ENCODE measurements around the gene C15orf40. TPM values are rescaled to one million over a fixed set of nuclear protein-coding genes. Genes with fewer than 3 reads are reported as not detected.
"Not testable (repeated sequence)": the region's sequence is repeated elsewhere in the genome, so short reads cannot be mapped to it uniquely, and the experiment has no call there.

The C15orf40 gene
- total RNA-seq, 1 donor from 2014 or later, result 5.8 TPM

GRCh38 chr15:82952158-82953081 is 59.0 kb downstream of the C15orf40 start, which contains the start of gene HOMER2:
Gene HOMER2, minus strand, starts transcription at chr15:82952720. Its CDS starts 185 bp downstream, at chr15:82952535.
- DNase-seq (ENCODE audit: low read depth), result no peak

DNA sequence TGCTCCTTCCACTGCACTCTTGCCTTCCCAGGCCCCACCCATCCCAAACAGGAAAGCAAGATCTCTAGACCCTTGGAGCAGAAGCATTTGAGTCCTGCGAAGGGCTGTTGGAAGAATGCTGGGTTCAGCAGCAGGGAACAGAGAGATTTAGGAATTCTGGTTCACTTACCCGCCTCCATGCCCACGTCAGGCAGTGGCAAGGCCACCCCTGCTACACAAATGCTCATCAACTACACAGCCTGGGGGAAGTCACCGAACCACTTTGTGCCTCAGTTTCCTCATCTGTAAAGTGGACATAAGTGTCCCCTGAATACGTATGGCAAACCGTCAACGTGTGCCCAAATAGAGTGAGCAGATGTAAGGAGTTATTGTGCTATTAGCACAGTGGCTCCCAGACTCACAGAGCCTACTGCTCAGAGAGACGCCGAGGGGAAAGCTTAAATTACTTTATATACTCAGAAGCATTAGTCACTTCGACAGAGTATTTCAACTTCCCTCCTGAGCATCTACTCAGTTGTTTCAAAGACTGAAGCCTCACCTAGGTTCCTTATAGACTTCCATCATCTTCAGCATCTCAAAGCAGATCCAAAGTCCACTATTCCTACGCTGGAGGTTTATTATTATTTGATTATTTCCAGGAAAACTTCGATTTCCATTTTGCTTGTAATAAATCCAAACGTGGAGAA is 59.8 kb downstream of the C15orf40 start:
- peak; percentile 42 for DNase-seq (ENCODE audit: low read depth)

DNA sequence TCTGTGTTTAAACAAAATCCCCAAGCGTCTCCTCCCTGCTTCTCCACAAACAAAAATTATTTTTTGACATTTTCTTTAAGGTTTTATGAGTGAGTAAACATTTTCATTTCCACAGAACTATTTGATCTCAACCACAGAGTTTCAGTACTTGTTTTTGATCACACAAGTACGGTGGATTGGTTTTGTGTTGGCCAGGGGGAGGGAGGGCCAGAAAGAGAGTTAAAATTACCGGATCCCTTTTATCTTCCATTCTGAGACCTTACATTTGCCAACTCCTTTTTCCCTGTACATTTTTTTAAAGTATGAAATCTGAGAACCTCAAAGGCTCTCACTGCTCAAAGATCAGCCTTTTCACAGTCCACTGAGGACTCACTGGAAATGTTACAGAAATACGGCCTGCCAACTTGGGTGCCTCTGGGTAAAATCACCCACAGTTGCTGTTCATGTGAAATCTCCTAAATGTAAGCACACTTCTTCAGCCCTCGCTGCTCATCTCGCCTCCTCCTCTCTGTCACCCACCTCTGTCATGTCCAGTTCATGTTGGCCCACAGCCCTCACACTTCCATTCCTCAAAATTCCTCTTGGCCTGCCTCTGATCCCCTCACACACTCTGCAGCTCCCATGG is 60.6 kb downstream of the C15orf40 start:
- no peak for DNase-seq (ENCODE audit: low read depth)

- no peak for DNase-seq (ENCODE audit: low read depth)
These were observed 61.1 kb downstream of the C15orf40 start for GRCh38 chr15:82950295-82950694.

DNA sequence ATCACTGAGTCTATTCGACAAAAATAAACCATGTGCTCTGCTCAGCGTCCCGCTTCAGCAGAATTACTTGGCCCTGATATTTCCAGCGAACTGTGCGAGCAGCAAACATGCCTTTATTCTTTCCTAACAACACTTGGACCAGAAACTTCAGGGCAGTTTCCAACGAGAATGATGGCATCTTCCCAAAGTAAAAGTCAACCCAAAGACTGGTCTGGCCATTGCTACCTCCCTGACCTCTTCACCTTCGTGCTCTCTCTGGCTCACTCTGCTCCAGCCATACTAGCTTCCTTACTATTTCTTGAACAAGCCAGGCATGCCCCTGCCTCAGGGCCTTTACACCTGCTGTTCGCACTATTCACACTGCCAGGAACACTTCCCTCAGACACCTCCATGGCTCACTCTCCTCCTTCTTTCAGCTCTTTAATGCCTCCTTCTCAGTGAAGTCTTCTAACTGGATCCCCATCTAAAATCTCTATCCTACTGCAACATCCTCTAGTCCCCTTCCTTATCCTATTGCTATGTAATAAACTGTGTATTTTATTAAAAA is 65.2 kb downstream of the C15orf40 start:
- no peak for DNase-seq (ENCODE audit: low read depth)

- no peak for DNase-seq (ENCODE audit: low read depth)
These were observed 66.1 kb downstream of the C15orf40 start for GRCh38 chr15:82945326-82945725.

- DNase-seq (ENCODE audit: low read depth), result peak; percentile 99
These were observed 66.6 kb downstream of the C15orf40 start for GRCh38 chr15:82944821-82945220.

DNA sequence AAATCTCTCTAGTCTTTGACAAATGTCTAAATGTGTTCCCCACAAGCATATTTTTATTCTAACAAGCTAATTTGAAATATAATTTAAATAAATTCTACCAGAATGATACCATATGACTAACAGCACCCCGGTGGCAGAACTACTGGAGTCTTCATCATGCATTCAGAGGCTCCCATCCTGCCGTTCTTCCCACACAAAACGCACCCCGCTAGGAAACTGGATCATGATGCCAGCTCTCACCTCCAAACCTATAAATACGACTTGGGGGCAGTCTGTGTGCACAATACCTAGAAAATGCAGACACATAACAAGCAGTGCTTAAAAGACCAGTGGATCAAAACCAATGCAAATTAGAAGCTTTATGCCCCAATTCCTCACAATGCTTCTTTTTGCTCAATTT is 67.4 kb downstream of the C15orf40 start:
- DNase-seq (ENCODE audit: low read depth), result no peak

GRCh38 chr15:82943176-82943575 is 68.3 kb downstream of the C15orf40 start:
- DNase-seq (ENCODE audit: low read depth), result peak; percentile 28

DNA sequence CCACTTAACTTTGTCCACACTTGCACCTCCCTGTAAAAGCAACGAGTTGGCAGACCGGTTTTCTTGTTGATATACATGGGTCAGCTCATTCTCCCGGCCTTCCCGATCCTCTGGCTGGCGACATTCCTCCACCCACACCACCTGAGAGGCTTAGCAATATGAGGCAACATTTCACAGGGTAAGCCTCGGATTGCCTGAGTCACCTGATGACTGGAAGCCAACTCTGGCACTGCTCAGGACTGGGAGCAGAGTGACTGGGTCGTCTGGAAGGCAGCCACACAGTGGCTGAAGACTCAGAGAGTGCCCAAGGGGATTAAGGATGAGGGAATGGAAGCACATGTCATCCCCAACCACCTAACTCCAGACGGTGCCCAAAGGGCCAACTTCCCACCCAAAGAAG is 68.7 kb downstream of the C15orf40 start:
- peak; percentile 98 for DNase-seq (ENCODE audit: low read depth)

DNA sequence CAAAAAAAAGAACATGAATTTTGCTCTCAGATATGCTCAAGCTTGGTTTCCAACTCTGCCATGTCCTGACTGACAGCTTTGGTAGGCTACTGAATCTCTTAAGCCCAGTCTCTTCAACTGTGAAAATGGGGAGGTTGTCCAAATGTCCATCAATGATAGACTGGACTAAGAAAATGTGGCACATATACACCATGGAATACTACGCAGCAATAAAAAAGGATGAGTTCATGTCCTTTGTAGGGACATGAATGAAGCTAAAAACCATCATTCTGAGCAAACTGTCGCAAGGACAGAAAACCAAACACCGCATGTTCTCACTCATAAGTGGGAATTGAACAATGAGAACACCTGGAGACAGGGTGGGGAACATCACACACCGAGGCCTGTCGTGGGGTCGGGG is 71.8 kb downstream of the C15orf40 start:
- DNase-seq (ENCODE audit: low read depth), result not testable (repeated sequence)

Other genes with a start within 250 kb of the C15orf40 start
- 0.17 TPM in 1 of 2 replicates, not detected in the other for gene FSD2, start 205.6 kb downstream of the C15orf40 start, total RNA-seq
- 9.0 and 12.7 TPM in 2 replicates for gene WHAMM, start 202.0 kb downstream of the C15orf40 start, total RNA-seq
- gene HOMER2, start 58.9 kb downstream of the C15orf40 start, total RNA-seq, result 56.6 and 58.9 TPM in 2 replicates
- 41.9 and 79.2 TPM in 2 replicates for gene RAMAC, start 25.4 kb downstream of the C15orf40 start, total RNA-seq
- gene BTBD1, start 55.6 kb upstream of the C15orf40 start, total RNA-seq, result 70.8 and 86.8 TPM in 2 replicates
- gene TM6SF1, start 96.0 kb upstream of the C15orf40 start, total RNA-seq, result 0.52 TPM in 1 of 2 replicates, not detected in the other
- 46.4 and 61.2 TPM in 2 replicates for gene HDGFL3, start 196.2 kb upstream of the C15orf40 start, total RNA-seq